ENCODE data around the gene PARD3B.

Gene PARD3B

GRCh38 chr2:205496370-205496769 lies 951.1 kb downstream of the PARD3B start:
- DNase-seq (ENCODE audit: insufficient read length, low spot score) (no peak), FAIRE-seq (no peak)
- TF ChIP-seq POLR2A (IDR thresholded peaks at IDR 0.05; ENCODE audit: low read depth, low read length) = no peak

DNA sequence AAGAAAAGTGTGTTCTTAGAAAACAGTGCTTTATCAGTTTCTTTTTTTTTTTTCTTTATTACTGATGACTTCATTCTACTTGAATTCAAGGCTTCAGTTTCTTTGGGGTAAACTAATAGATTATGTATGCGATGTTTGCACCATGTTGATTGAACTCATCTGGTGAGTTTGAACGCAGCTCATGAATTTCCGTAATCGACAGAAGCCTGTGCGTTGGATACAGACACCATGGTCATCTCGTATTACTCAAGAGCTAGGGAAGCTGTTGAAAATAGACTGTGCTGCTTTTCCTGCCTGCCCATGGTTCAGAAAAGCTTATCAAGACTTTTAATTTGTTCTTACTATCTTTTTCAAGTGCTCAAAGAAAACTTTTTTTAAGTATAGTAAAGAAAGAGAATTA lies 951.5 kb downstream of the PARD3B start:
- no peak for FAIRE-seq
- DNase-seq (ENCODE audit: insufficient read length, low spot score) = no peak
- TF ChIP-seq POLR2A (IDR thresholded peaks at IDR 0.05; ENCODE audit: low read depth, low read length) = no peak

DNA sequence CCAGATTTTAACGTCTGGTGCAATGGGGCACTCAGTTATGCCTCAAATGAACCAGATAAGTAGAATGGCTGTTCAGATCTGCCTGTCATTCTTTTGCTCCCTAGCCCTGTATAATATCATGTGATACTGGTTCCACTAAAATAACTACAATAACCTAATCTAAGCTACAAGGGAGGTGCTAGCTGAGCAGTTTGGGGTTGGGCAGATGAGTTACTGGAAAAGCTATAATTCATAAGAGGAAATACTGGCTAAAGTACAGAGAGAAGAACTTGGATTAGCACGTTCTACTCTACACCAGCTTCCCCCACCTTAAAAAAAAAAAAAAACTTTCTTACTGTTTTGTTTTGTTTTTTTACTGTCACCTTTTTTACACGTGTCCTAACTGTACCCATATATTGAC lies 953.7 kb downstream of the PARD3B start:
- no peak for DNase-seq (ENCODE audit: insufficient read length, low spot score)
- TF ChIP-seq POLR2A (IDR thresholded peaks at IDR 0.05; ENCODE audit: low read depth, low read length) = no peak
- no peak for FAIRE-seq

DNA sequence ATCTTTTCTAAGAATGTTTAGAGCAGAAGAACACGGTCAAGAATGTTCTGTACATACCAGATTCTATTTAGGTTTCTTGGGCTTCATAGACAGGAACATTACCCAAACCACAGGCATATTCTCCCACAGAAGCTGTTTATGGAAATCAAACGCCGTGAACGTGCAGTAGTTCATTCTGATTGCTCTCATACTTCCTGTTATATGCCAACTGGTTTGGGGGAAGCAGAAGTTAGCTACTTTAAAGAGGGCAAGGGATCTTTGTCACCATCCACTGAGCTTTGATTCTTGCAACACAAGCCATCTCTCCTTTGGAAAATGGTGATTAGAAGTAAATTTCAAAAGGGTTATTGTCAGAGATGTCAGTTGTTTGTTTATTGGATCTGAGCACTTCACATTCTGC lies 954.8 kb downstream of the PARD3B start:
- FAIRE-seq (no peak), DNase-seq (ENCODE audit: insufficient read length, low spot score) (no peak)
- TF ChIP-seq POLR2A (IDR thresholded peaks at IDR 0.05; ENCODE audit: low read depth, low read length) = no peak

- FAIRE-seq = no peak
- no peak for TF ChIP-seq POLR2A (IDR thresholded peaks at IDR 0.05; ENCODE audit: low read depth, low read length)
- no peak for DNase-seq (ENCODE audit: insufficient read length, low spot score)
Observed at GRCh38 chr2:205500951-205501350, 955.7 kb downstream of the PARD3B start.

- no peak for FAIRE-seq
- TF ChIP-seq POLR2A (IDR thresholded peaks at IDR 0.05; ENCODE audit: low read depth, low read length) = no peak
- no peak for DNase-seq (ENCODE audit: insufficient read length, low spot score)
Observed at GRCh38 chr2:205501826-205502225, 956.6 kb downstream of the PARD3B start.

- TF ChIP-seq POLR2A (IDR thresholded peaks at IDR 0.05; ENCODE audit: low read depth, low read length) = no peak
- DNase-seq (ENCODE audit: insufficient read length, low spot score) (no peak), FAIRE-seq (no peak)
Observed at GRCh38 chr2:205505371-205505770, 960.1 kb downstream of the PARD3B start.

GRCh38 chr2:205509655-205510054 lies 964.4 kb downstream of the PARD3B start:
- FAIRE-seq (no peak), DNase-seq (ENCODE audit: insufficient read length, low spot score) (no peak)
- no peak for TF ChIP-seq POLR2A (IDR thresholded peaks at IDR 0.05; ENCODE audit: low read depth, low read length)

DNA sequence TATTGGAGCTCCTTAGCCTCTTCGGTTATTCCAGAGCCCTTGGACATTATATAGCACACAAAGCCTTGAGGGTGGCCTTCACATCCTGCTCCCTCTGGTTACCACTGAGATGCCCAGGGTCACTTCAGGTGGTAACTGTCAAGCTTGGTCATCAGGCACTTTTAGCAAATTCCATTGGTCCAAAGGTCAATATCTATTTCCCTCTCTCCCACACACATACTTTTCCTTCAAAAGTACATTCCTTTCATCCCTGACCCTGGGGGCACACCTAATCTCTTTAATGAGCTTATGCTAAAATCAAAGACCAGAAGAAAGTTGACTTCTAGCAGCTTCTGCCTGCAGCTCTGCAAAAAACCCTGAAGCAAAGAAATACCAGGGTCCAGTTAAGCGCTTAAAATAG lies 965.1 kb downstream of the PARD3B start:
- FAIRE-seq (no peak), DNase-seq (ENCODE audit: insufficient read length, low spot score) (no peak)
- TF ChIP-seq POLR2A (IDR thresholded peaks at IDR 0.05; ENCODE audit: low read depth, low read length) = no peak

- TF ChIP-seq POLR2A (IDR thresholded peaks at IDR 0.05; ENCODE audit: low read depth, low read length) = no peak
- DNase-seq (ENCODE audit: insufficient read length, low spot score) (no peak), FAIRE-seq (no peak)
Observed at GRCh38 chr2:205511221-205511620, 965.9 kb downstream of the PARD3B start.

GRCh38 chr2:205511641-205512040 lies 966.4 kb downstream of the PARD3B start:
- FAIRE-seq (no peak), DNase-seq (ENCODE audit: insufficient read length, low spot score) (no peak)
- TF ChIP-seq POLR2A (IDR thresholded peaks at IDR 0.05; ENCODE audit: low read depth, low read length) = no peak

DNA sequence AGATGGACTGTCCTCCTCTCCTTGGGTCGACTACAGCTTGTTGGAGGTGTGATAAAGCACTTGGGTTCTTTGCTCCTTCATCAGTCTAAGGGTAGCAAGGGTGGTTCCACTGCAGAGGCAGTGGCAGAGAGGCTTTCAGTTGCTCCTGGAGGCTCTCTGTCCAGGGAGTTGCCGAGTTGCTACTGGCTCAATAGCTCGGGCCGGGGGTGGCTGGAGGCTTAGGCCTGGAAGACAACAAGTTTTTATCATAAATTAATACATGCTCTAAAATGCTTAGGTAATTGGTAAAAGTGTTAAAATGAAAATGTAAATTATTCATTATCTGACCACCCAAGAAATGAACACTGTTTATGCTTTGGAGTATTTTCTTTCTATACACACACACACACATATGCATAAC lies 975.0 kb downstream of the PARD3B start:
- no peak for FAIRE-seq
- DNase-seq (ENCODE audit: insufficient read length, low spot score) = no peak
- TF ChIP-seq POLR2A (IDR thresholded peaks at IDR 0.05; ENCODE audit: low read depth, low read length) = no peak

- TF ChIP-seq POLR2A (IDR thresholded peaks at IDR 0.05; ENCODE audit: low read depth, low read length) = no peak
- DNase-seq (ENCODE audit: insufficient read length, low spot score) (peak; percentile 7), FAIRE-seq (peak; percentile 87)
Observed at GRCh38 chr2:205524656-205525055, 979.4 kb downstream of the PARD3B start.

DNA sequence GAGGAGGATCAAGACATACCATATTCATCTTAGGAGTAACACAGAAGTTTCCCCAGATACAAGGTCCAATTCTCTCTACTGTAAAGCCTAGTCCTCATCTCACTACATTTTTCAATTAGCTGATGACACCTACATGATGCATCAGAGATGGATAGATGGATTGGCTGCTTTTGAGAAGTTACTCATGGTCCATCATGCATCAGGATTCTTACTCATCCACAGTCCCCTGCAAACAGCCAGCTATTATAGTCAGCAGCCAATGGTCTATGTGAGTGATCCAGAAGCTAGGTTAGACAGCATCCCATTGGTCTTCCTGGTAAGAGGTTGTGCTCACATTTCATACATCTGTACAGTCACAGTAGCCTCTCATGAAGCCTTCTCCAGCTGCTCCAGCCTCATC lies 982.5 kb downstream of the PARD3B start:
- no peak for FAIRE-seq
- no peak for DNase-seq (ENCODE audit: insufficient read length, low spot score)
- TF ChIP-seq POLR2A (IDR thresholded peaks at IDR 0.05; ENCODE audit: low read depth, low read length) = no peak

- FAIRE-seq = no peak
Observed at GRCh38 chr2:205531072-205531471, 985.8 kb downstream of the PARD3B start.

GRCh38 chr2:205531489-205532148 lies 986.3 kb downstream of the PARD3B start:
- FAIRE-seq = no peak
- no peak for TF ChIP-seq POLR2A (IDR thresholded peaks at IDR 0.05; ENCODE audit: low read depth, low read length)
- DNase-seq (ENCODE audit: insufficient read length, low spot score) = no peak

More at GRCh38 chr2:205531072-205531471, 985.8 kb downstream of the PARD3B start:
- no peak for TF ChIP-seq POLR2A (IDR thresholded peaks at IDR 0.05; ENCODE audit: low read depth, low read length)
- DNase-seq (ENCODE audit: insufficient read length, low spot score) = no peak
